K562 (cell line): Measurements from ENCODE around the gene DEK. TPM values are rescaled to one million over a fixed set of nuclear protein-coding genes. Genes with fewer than 3 reads are reported as not detected.

Experiments
- ATAC-seq: fragments of 200-7000 bp; cut with Tn5 transposase; 3 replicates; pipeline ENCODE4 v1.9.1; 2020; ENCODE audit warnings: moderate library complexity
- BruUV-seq: library from RNA; stranded (reverse); fragments of 400-500 nt; replicated peaks from 2 replicates; lab custom pipeline; 2021; lab: Mats Ljungman, UMichigan
- CTCF ChIA-PET: fragments of 300-600 bp; formaldehyde crosslinking; extraction: SDS; loops from one replicate; lab custom pipeline; 2021; ENCODE audit warnings: low intra/inter-chr PET ratio; lab: Yijun Ruan, JAX
- POLR2A ChIA-PET: fragments of 300-600, 350-650 bp; sonication (Branson Sonifier 250); formaldehyde crosslinking; extraction: SDS; loops from one replicate; lab custom pipeline; 2021; ENCODE audit warnings: antibody characterized with exemption, inconsistent platforms; lab: Yijun Ruan, JAX
- DNase-seq, 4 experiments: peaks; one replicate each; pipeline versions ENCODE4 v3.0.0 to v3.0.0-alpha.2; 2011 to 2018; ENCODE audit warnings: low spot score in 3 of 4, mixed read lengths in 3 of 4; ENCODE audit errors: extremely low read depth in 1 of 4
- FAIRE-seq: peaks from 2 replicates; lab custom pipeline; 2011; peaks lifted over from hg19 to GRCh38; lab: Jason Lieb, UNC
- H2AFZ ChIP-seq: 2 replicates; pipeline ENCODE4 v1.6.0; 2011; ENCODE audit warnings: low read depth, low read length, control low read depth, inconsistent platforms
- H3K27ac ChIP-seq: fragments of 200-600 bp; 3 replicates; pipeline ENCODE4 v1.8.0; 2011; ENCODE audit warnings: low read depth, mild to moderate bottlenecking, control low read depth, inconsistent platforms, low read length, moderate library complexity, mixed read lengths; ENCODE audit errors: extremely low read depth
- H3K27me3 ChIP-seq, 2 experiments: fragments of 300-600 bp in 1 of 2; 2 replicates in 1 of 2; 3 replicates in 1 of 2; pipeline versions ENCODE4 v1.6.0 to v1.8.0; 2011; ENCODE audit warnings: inconsistent platforms in 2 of 2, low read length in 2 of 2, mild to moderate bottlenecking in 1 of 2, mixed read lengths in 1 of 2, moderate library complexity in 1 of 2; ENCODE audit not compliant: control insufficient read depth in 2 of 2, insufficient read depth in 2 of 2
- H3K36me3 ChIP-seq: fragments of 300-600 bp; 3 replicates; pipeline ENCODE4 v1.8.0; 2011; ENCODE audit warnings: mild to moderate bottlenecking, low read length, inconsistent platforms; ENCODE audit not compliant: control insufficient read depth, insufficient read depth
- H3K4me1 ChIP-seq, 2 experiments: fragments of 200-600 bp in 1 of 2; replicated peaks in 1 of 2; 2 replicates in 1 of 2; 3 replicates in 1 of 2; pipeline versions ENCODE4 v1.5.1 to v1.8.0; 2011; ENCODE audit warnings: inconsistent platforms in 2 of 2, low read length in 2 of 2, mild to moderate bottlenecking in 1 of 2, mixed read lengths in 1 of 2, moderate library complexity in 1 of 2; ENCODE audit not compliant: control insufficient read depth in 2 of 2, insufficient read depth in 2 of 2
- H3K4me2 ChIP-seq: 2 replicates; pipeline ENCODE4 v1.6.1; 2011; ENCODE audit warnings: low read length, control low read depth, inconsistent platforms, mixed read lengths; ENCODE audit not compliant: insufficient read depth
- H3K4me3 ChIP-seq: fragments of 200-600 bp; sonication (generic), shearing (Covaris generic); 2 replicates; pipeline ENCODE4 v1.5.1; 2016; ENCODE audit warnings: control low read depth, inconsistent platforms
- H3K79me2 ChIP-seq: fragments of 200-600 bp; 3 replicates; pipeline ENCODE4 v1.8.0; 2011; ENCODE audit warnings: low read length, inconsistent platforms; ENCODE audit not compliant: control insufficient read depth, insufficient read depth
- H3K9ac ChIP-seq, 2 experiments: 2 replicates each; pipeline versions ENCODE4 v1.6.0 to v1.6.1; 2011; ENCODE audit warnings: low read depth in 2 of 2, low read length in 2 of 2, control low read depth in 1 of 2, inconsistent platforms in 1 of 2, mild to moderate bottlenecking in 1 of 2, mixed read lengths in 1 of 2; ENCODE audit not compliant: insufficient read depth in 1 of 2
- H3K9me1 ChIP-seq: one replicate; pipeline ENCODE4 v1.6.0; 2011; ENCODE audit warnings: inconsistent platforms, mild to moderate bottlenecking, low read length, moderate library complexity; ENCODE audit not compliant: control insufficient read depth, insufficient read depth
- H3K9me3 ChIP-seq: replicated peaks from 2 replicates; pipeline ENCODE4 v1.5.1; 2011; ENCODE audit warnings: low read depth, low read length, inconsistent platforms; ENCODE audit not compliant: control insufficient read depth, insufficient read depth
- H4K20me1 ChIP-seq: replicated peaks from 2 replicates; pipeline ENCODE4 v1.6.1; 2011; ENCODE audit warnings: low read length, inconsistent platforms, mixed read lengths; ENCODE audit not compliant: control insufficient read depth, insufficient read depth
- CHCHD3 ChIP-seq: fragments of 250-450 bp; sonication (Bioruptor Pico); IDR thresholded peaks from 2 replicates; pipeline ENCODE4 v2.1.2; 2022; ENCODE audit warnings: mild to moderate bottlenecking
- CREB3 ChIP-seq: fragments of 450-650 bp; conservative IDR thresholded peaks from 2 replicates; pipeline ENCODE4 v1.6.1; 2016; ENCODE audit warnings: missing genetic modification characterization, low read depth, mild to moderate bottlenecking, missing compliant biosample characterization, moderate library complexity
- EP400 ChIP-seq: fragments of 450-650 bp; IDR thresholded peaks from 2 replicates; pipeline ENCODE4 v1.6.1; 2017; ENCODE audit warnings: antibody characterized with exemption, mild to moderate bottlenecking, moderate library complexity
- FOSL1 ChIP-seq: fragments of 200-800 bp; sonication (Bioruptor generic); conservative IDR thresholded peaks from 2 replicates; pipeline ENCODE4 v1.6.1; 2016; ENCODE audit warnings: missing genetic modification characterization, missing compliant biosample characterization
- HINFP ChIP-seq: fragments of 450-650 bp; conservative IDR thresholded peaks from 2 replicates; pipeline ENCODE4 v1.6.1; 2016; ENCODE audit warnings: missing genetic modification characterization, low read depth, mild to moderate bottlenecking, control low read depth, missing compliant biosample characterization
- PKNOX1 ChIP-seq: fragments of 450-650 bp; IDR thresholded peaks from 2 replicates; pipeline ENCODE4 v1.6.1; 2016
- SP1 ChIP-seq: sonication (generic); formaldehyde crosslinking; IDR thresholded peaks from 2 replicates; pipeline ENCODE4 v1.8.1; 2022; ENCODE audit warnings: mild to moderate bottlenecking, missing genetic modification reagents
- WGBS: fragments of 100-300 bp; shearing (Covaris generic); methylation state at CpG from one replicate; pipeline ENCODE4 v1.1.6; 2016; ENCODE audit warnings: low coverage, mixed read lengths; ENCODE audit not compliant: insufficient coverage; ENCODE audit errors: missing lambda C conversion rate; 5-methylcytosine and 5-hydroxymethylcytosine counted together
- in situ Hi-C: fragments of 300-500 bp; cut with MboI; formaldehyde crosslinking; loops from 4 replicates; pipeline ENCODE4 v1.15.0; 2018; ENCODE audit warnings: inconsistent platforms, mixed read lengths
- intact Hi-C: fragments of 100-400 bp; cut with micrococcal nuclease; formaldehyde crosslinking; loops from 2 replicates; pipeline ENCODE4 v1.14.2; 2022
- polyA plus RNA-seq, 8 experiments: library from polyadenylated mRNA; depleted of rRNA in 4 of 8; stranded (reverse) in 5 of 8; unstranded in 3 of 8; fragments of >200 nt; fragmentation: Nextera tagmentation in 2 of 8; fragmentation: Illumina TruSeq in 1 of 8; extraction: Ambion mirVana in 2 of 8; extraction: Trizol in 1 of 8; gene quantifications; 2 replicates each; pipeline versions ENCODE4 v1.2.1 to v1.2.3, GENCODE V29; 2011 to 2014; ENCODE audit warnings: inconsistent platforms in 1 of 8, missing spikeins in 1 of 8
- total RNA-seq, 7 experiments: library from RNA; depleted of rRNA in 6 of 7; stranded (reverse); fragments of >200 nt in 6 of 7; fragmentation: Illumina TruSeq in 2 of 7; extraction: Trizol in 2 of 7; gene quantifications; 2 replicates each; pipeline versions ENCODE4 v1.2.1 to v1.2.3, GENCODE V29; 2011 to 2021; ENCODE audit warnings: low replicate concordance in 1 of 7

Gene DEK
- total and polyA plus RNA-seq, 9 of the 15 experiments (the other 6 are each of a cell fraction or from before 2014, with no cell fraction given): 82.3 to 338 (median 184) TPM

GRCh38 chr6:18259675-18260447 is 4.5 kb downstream of the DEK start:
- WGBS: 85% methylated on average over 4 of the region's 4 CpGs
- Histone ChIP-seq H3K9me1 (no peaks in the 10 kb centered on the region), H3K79me2 (peaks cover 93% of the 10 kb centered on the region), H3K27me3 (no peaks in the 10 kb centered on the region), H3K4me1 (peaks cover 13 to 14% of the 10 kb centered on the region in 2 experiments), H4K20me1 (peaks cover 36% of the 10 kb centered on the region), H3K27ac (no peak overlapping the region), H3K9me3 (no peaks in the 10 kb centered on the region), H3K9ac (no peak overlapping the region), H3K4me2 (no peak overlapping the region), H2AFZ (no peak overlapping the region), H3K36me3 (peaks cover 78% of the 10 kb centered on the region), H3K4me3 (no peak overlapping the region)
- POLR2A ChIA-PET: interaction anchor here (0.8 to 1.2 kb wide), 2 partner anchors 11 to 13 kb away, joined by 4 to 7 read pairs; no protein-coding TSS in a partner anchor
- DNase-seq (no peak), ATAC-seq (no peak), FAIRE-seq (no peak)
- TF ChIP-seq CREB3 (tag): no peak
- TF ChIP-seq HINFP (tag): no peak
- TF ChIP-seq PKNOX1: peak; percentile 33; the same call in 1 of the 2 replicates
- TF ChIP-seq SP1 (CRISPR knock-in tag): 0 out of 2 replicates have a peak, but pooled peaks have one; percentile 32
- TF ChIP-seq EP400: 0 out of 2 replicates have a peak, but pooled peaks have one; percentile 6
- TF ChIP-seq CHCHD3 (CRISPR knock-in tag): no peak
- peak; percentile 45 for TF ChIP-seq FOSL1 (tag)
- CTCF ChIA-PET: no interaction called here
- no TSS peak for BruUV-seq
- in situ Hi-C loops (no loop called here), intact Hi-C loops (loop anchor here (5.0 kb wide), 2 partner anchors 103 to 553 kb away; partner anchors contain the start of genes KDM1B, NUP153 and TPMT)
